ENCODE data around the gene ALDH1L2.

DNA sequence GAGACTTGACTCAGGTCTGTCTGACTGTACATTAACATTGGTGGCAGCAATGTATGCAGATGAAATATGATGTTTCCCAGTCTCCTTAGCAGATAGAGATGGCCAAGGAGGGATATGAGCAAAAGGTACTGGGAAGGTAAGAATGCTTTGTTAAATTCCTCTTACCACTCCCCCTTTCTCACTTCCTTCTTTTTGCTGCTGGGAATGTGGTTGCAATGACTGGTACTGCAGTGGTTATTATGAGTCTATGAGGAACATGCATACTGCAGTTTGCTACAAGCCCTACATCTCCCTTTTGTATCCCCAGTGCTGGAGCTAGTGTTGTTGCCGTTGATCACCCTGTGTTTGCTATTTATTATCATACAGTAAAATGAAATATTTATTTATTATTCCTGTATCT lies 35.9 kb downstream of the ALDH1L2 start:
- TF ChIP-seq SMC3 (IDR thresholded peaks at IDR 0.05) (no peak), BHLHE40 (IDR thresholded peaks at IDR 0.05; ENCODE audit: low read depth, low read length) (no peak), ZSCAN20 (CRISPR knock-in tag; IDR thresholded peaks at IDR 0.05) (no peak)
- TF ChIP-seq, protein P1, sequence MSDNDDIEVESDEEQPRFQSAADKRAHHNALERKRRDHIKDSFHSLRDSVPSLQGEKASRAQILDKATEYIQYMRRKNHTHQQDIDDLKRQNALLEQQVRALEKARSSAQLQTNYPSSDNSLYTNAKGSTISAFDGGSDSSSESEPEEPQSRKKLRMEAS (IDR thresholded peaks at IDR 0.05), result no peak
- TF ChIP-seq, protein P2, sequence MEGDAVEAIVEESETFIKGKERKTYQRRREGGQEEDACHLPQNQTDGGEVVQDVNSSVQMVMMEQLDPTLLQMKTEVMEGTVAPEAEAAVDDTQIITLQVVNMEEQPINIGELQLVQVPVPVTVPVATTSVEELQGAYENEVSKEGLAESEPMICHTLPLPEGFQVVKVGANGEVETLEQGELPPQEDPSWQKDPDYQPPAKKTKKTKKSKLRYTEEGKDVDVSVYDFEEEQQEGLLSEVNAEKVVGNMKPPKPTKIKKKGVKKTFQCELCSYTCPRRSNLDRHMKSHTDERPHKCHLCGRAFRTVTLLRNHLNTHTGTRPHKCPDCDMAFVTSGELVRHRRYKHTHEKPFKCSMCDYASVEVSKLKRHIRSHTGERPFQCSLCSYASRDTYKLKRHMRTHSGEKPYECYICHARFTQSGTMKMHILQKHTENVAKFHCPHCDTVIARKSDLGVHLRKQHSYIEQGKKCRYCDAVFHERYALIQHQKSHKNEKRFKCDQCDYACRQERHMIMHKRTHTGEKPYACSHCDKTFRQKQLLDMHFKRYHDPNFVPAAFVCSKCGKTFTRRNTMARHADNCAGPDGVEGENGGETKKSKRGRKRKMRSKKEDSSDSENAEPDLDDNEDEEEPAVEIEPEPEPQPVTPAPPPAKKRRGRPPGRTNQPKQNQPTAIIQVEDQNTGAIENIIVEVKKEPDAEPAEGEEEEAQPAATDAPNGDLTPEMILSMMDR (IDR thresholded peaks at IDR 0.05), result no peak
